Esophagus squamous epithelium (tissue), 4 donors: ENCODE results near the gene SIMC1.

Source experiments
- CTCF ChIP-seq, 6 experiments: fragments of 450-650 bp in 4 of 6; fragments of 200-600 bp in 2 of 6; sonication (generic) in 2 of 6; IDR thresholded peaks; one replicate each; pipeline ENCODE4 v1.5.1; 2016 to 2019; ENCODE audit warnings: antibody characterized with exemption in 6 of 6, mild to moderate bottlenecking in 4 of 6, moderate library complexity in 4 of 6
- POLR2A ChIP-seq, 4 donors: fragments of 450-650 bp; IDR thresholded peaks; one replicate each; pipeline ENCODE4 v1.6.1; 2017; ENCODE audit warnings: antibody characterized with exemption in 4 of 4, mild to moderate bottlenecking in 4 of 4, moderate library complexity in 3 of 4

GRCh38 chr5:176365351-176366231, 127.4 kb downstream of the SIMC1 start, which contains the start of gene ARL10:
- peak in 1 of 4 donors; percentile 4 for TF ChIP-seq POLR2A (IDR thresholded peaks at IDR 0.05)
- no peak for TF ChIP-seq CTCF (IDR thresholded peaks at IDR 0.05)
